NB4 (cell line): ENCODE data around the gene OR52W1.

ENCODE experiments used
- DNase-seq: peaks from one replicate; pipeline ENCODE4 v3.0.0; 2010; ENCODE audit warnings: low read depth
- H3K4me3 ChIP-seq: one replicate; pipeline ENCODE4 v1.5.1; 2011; ENCODE audit warnings: mild to moderate bottlenecking, low read depth, low read length, moderate library complexity
- MYC ChIP-seq: IDR thresholded peaks from 2 replicates; pipeline ENCODE4 v1.6.1; 2011; ENCODE audit warnings: low read depth, low read length
- POLR2A ChIP-seq: IDR thresholded peaks from 2 replicates; pipeline ENCODE4 v1.6.1; 2011; ENCODE audit warnings: mild to moderate bottlenecking; ENCODE audit not compliant: insufficient read length; ENCODE audit errors: extremely low read depth
- TF ChIP-seq, protein P1 (sequence below): IDR thresholded peaks from one replicate; pipeline ENCODE4 v1.5.1; 2012; ENCODE audit warnings: low read depth, low read length
- TF ChIP-seq, protein P2 (sequence below): IDR thresholded peaks from 2 replicates; pipeline ENCODE4 v1.6.1; 2011; ENCODE audit warnings: low read depth, low read length

OR52W1 gene

DNA sequence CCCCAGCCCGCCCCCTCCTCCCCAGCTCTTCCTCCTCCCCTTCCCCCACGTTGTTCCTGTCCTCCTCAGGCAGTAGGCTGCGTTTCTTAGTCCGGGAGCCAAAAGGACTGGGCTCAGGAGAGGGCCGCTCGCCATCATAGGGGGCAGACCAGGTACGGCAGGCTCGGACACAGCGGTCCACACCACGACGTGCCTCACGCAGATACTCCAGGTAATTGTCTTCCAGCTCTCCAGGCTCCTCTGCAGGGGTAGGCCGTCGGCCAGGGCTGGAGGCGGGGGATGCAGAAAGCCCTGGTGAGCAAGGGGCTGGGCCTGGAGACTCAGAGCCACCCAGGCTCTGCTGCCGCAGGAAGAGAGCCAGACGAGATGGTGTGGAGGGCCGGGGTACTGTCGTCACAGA, 18.7 kb downstream of the OR52W1 start:
- TF ChIP-seq, protein P1, sequence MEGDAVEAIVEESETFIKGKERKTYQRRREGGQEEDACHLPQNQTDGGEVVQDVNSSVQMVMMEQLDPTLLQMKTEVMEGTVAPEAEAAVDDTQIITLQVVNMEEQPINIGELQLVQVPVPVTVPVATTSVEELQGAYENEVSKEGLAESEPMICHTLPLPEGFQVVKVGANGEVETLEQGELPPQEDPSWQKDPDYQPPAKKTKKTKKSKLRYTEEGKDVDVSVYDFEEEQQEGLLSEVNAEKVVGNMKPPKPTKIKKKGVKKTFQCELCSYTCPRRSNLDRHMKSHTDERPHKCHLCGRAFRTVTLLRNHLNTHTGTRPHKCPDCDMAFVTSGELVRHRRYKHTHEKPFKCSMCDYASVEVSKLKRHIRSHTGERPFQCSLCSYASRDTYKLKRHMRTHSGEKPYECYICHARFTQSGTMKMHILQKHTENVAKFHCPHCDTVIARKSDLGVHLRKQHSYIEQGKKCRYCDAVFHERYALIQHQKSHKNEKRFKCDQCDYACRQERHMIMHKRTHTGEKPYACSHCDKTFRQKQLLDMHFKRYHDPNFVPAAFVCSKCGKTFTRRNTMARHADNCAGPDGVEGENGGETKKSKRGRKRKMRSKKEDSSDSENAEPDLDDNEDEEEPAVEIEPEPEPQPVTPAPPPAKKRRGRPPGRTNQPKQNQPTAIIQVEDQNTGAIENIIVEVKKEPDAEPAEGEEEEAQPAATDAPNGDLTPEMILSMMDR = no peak
- no peak for TF ChIP-seq MYC
- TF ChIP-seq, protein P2, sequence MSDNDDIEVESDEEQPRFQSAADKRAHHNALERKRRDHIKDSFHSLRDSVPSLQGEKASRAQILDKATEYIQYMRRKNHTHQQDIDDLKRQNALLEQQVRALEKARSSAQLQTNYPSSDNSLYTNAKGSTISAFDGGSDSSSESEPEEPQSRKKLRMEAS = no peak
- no peak for TF ChIP-seq POLR2A
- no peak for DNase-seq

DNA sequence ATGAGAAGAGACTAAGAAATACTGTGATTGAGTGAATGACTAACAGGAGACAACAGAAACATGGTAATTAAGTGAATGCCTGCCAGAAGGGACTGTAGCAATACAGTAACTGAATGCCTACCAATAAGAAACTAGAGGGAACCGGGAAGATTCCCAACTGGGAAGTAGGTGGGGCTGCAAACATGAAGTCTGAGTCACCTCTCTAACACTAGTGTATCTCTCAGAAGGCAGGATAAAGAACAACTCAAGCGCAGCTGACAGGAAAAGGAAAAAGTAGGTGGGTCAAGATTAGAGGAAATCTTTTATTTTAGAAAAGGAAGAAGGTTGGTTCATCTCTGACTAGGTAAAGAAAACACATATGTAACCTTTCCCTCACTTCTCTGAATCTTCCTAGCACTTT, 20.3 kb downstream of the OR52W1 start:
- no peak for DNase-seq
- no peak for TF ChIP-seq MYC
- H3K4me3 ChIP-seq = no peak overlapping the region

More for the DNA sequence above, 18.7 kb downstream of the OR52W1 start:
- H3K4me3 ChIP-seq = no peak overlapping the region

DNA sequence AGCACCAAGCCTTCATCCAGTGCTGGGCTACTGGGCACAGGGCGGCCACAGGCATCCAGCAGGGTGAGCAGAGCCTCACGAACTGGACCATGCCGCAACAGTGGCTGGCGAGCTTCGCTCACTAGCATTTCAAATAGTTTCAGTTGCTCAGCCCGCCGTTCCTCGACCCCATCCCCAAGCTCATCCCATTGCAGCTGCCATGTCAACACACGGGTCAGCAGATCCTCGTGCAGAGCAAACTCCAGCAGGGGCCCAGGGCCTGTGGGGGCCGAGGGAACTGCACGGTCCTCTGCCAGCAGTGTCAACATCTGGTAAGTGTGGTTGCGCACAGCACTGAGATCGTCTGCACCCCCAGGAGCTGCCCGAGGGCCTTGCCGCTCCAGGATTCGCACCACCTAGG, 24.8 kb downstream of the OR52W1 start:
- DNase-seq = no peak
- H3K4me3 ChIP-seq = no peak overlapping the region
- TF ChIP-seq POLR2A (no peak), MYC (no peak)
- TF ChIP-seq, protein P2 = no peak
- TF ChIP-seq, protein P1 = no peak

DNA sequence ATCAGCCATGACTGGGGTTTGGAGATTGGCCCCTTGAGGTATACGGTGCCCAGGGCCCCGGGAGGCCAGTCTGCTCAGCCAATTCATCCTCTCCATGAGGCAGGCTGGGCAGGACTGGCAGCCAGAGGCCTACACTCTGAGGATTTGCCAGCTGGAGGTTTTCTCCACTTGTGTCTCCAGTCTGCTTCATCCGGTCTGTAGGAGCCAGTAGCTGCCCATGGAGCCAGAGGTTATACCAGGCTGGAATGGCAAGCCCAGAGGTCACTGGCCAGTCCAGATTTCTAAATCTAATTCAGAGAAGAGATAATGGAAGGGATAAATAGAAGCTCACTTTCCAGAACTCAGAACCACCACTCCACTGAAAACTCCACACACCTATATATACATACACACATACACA, 25.4 kb downstream of the OR52W1 start:
- H3K4me3 ChIP-seq = no peak overlapping the region
- TF ChIP-seq, protein P2 = no peak
- no peak for TF ChIP-seq POLR2A
- TF ChIP-seq, protein P1 = no peak
- no peak for TF ChIP-seq MYC

DNA sequence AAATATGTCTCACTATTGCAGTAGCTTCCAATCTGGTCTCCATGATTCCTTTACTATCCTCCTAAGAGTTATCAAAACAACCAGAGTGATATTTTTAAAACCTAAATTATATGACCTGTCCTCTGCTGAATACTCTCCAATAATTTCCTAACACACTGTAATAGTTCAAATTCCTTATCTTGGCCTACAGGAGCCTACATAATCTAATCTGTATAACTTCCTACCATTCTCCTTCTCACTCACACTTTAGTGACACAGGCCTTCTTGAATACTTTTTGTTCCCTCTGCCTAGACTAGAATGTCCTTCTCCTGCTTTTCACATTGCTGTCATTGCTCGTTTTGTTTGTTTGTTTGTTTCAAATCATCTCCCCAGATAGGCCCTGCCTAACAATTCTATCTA, 26.0 kb downstream of the OR52W1 start:
- TF ChIP-seq, protein P2 = no peak
- TF ChIP-seq, protein P1 = no peak
- TF ChIP-seq MYC = no peak
- TF ChIP-seq POLR2A = no peak
- no peak overlapping the region for H3K4me3 ChIP-seq
- no peak for DNase-seq

More for the DNA sequence above, 25.4 kb downstream of the OR52W1 start:
- DNase-seq = no peak

DNA sequence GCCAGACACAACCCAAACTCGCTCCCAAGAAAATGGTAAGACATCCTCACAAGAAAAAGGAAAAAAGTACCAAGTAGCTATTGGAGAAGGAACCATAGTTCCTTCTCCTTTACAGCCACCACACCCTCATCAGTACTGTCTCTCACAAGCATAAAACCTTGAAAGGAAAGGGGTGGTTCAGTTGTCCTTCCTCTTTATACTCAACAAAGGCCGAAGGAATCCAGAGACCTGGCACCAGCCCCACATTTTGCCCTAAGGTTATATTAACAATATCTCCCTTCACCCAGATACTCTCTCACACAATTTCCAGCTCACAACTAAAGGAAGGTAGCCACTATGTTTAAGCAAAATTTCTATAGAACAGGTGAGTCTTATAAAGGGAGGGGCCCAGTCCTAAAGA, 26.9 kb downstream of the OR52W1 start:
- TF ChIP-seq, protein P1 = no peak
- no peak for TF ChIP-seq MYC
- TF ChIP-seq, protein P2 = no peak
- no peak for TF ChIP-seq POLR2A
- DNase-seq = no peak
- H3K4me3 ChIP-seq = no peak overlapping the region
